ENCODE results near the gene LUC7L2. TPM values are rescaled to one million over a fixed set of nuclear protein-coding genes. Genes with fewer than 3 reads are reported as not detected.
"Not testable (repeated sequence)": the region's sequence is repeated elsewhere in the genome, so short reads cannot be mapped to it uniquely, and the experiment has no call there.

The LUC7L2 gene
- total RNA-seq, 6 donors from 2014 or later = 57.0 to 133 (median 91.8) TPM

GRCh38 chr7:139354729-139355128, 5.0 kb upstream of the LUC7L2 start:
- Histone ChIP-seq H3K27ac (no peak overlapping the region), H3K4me3 (no peak overlapping the region), H3K36me3 (peaks cover 0 to 6% (median 2%) of the 10 kb centered on the region in 4 donors), H3K27me3 (no peaks in the 10 kb centered on the region), H3K9me3 (no peaks in the 10 kb centered on the region), H3K4me1 (peaks cover 0 to 11% (median 2%) of the 10 kb centered on the region in 4 donors)
- TF ChIP-seq POLR2AphosphoS5 (IDR thresholded peaks at IDR 0.05) (no peak), EP300 (IDR thresholded peaks at IDR 0.05) (no peak), POLR2A (IDR thresholded peaks at IDR 0.05) (no peak)
- TF ChIP-seq, protein P1, sequence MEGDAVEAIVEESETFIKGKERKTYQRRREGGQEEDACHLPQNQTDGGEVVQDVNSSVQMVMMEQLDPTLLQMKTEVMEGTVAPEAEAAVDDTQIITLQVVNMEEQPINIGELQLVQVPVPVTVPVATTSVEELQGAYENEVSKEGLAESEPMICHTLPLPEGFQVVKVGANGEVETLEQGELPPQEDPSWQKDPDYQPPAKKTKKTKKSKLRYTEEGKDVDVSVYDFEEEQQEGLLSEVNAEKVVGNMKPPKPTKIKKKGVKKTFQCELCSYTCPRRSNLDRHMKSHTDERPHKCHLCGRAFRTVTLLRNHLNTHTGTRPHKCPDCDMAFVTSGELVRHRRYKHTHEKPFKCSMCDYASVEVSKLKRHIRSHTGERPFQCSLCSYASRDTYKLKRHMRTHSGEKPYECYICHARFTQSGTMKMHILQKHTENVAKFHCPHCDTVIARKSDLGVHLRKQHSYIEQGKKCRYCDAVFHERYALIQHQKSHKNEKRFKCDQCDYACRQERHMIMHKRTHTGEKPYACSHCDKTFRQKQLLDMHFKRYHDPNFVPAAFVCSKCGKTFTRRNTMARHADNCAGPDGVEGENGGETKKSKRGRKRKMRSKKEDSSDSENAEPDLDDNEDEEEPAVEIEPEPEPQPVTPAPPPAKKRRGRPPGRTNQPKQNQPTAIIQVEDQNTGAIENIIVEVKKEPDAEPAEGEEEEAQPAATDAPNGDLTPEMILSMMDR (IDR thresholded peaks at IDR 0.05) = no peak
- ATAC-seq (ENCODE audit: low FRiP score in 2 of 2) (no peak), DNase-seq (no peak)
- WGBS, 2 donors = 93 to 97% methylated on average over 2 of the region's 2 CpGs

DNA sequence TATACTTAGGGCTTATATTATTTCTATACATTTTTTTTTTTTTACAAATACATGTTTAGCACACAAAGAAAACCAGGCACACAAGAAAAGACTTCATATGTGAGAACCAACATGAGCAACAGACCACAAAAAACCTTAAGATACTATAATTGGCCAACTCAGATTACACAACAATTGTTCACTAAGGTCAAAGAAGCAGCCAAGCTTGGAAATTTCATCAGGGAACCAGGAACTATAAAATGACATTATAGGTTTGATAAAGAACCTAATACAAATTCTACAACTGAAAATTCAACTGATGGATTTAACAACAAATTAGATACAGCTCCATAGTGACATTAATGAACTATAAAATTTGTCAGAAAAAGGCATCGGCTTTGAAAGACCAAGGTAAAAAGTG, 4.4 kb upstream of the LUC7L2 start:
- Histone ChIP-seq H3K4me1 (peaks cover 0 to 11% (median 2%) of the 10 kb centered on the region in 4 donors), H3K27ac (no peak overlapping the region), H3K4me3 (no peak overlapping the region), H3K36me3 (peaks cover 0 to 6% (median 2%) of the 10 kb centered on the region in 4 donors), H3K9me3 (no peaks in the 10 kb centered on the region), H3K27me3 (no peaks in the 10 kb centered on the region)
- TF ChIP-seq POLR2A (IDR thresholded peaks at IDR 0.05) (no peak), EP300 (IDR thresholded peaks at IDR 0.05) (no peak)
- TF ChIP-seq, protein P1 (IDR thresholded peaks at IDR 0.05) = no peak
- ATAC-seq (ENCODE audit: low FRiP score in 2 of 2) (no peak), DNase-seq (no peak)
- 95 to 100% methylated on average over 1 of the region's 1 CpG for WGBS, 2 donors

- not testable (repeated sequence) for H3K9me3 ChIP-seq; DNase-seq; H3K27me3 ChIP-seq; H3K36me3 ChIP-seq; ATAC-seq (ENCODE audit: low FRiP score in 2 of 2)
- H3K4me1 ChIP-seq = peaks cover 14 to 31% (median 21%) of the 10 kb centered on the region in 4 donors
- peak overlapping the region; percentile 98 to 99 (median 99) for H3K27ac ChIP-seq
- peak overlapping the region in 3 of 4 donors; percentile 72 to 90 (median 84) for H3K4me3 ChIP-seq
- WGBS, 2 donors = 90 to 93% methylated on average over 27 of the region's 27 CpGs
Observed at GRCh38 chr7:139357729-139358506, 1.8 kb upstream of the LUC7L2 start.

DNA sequence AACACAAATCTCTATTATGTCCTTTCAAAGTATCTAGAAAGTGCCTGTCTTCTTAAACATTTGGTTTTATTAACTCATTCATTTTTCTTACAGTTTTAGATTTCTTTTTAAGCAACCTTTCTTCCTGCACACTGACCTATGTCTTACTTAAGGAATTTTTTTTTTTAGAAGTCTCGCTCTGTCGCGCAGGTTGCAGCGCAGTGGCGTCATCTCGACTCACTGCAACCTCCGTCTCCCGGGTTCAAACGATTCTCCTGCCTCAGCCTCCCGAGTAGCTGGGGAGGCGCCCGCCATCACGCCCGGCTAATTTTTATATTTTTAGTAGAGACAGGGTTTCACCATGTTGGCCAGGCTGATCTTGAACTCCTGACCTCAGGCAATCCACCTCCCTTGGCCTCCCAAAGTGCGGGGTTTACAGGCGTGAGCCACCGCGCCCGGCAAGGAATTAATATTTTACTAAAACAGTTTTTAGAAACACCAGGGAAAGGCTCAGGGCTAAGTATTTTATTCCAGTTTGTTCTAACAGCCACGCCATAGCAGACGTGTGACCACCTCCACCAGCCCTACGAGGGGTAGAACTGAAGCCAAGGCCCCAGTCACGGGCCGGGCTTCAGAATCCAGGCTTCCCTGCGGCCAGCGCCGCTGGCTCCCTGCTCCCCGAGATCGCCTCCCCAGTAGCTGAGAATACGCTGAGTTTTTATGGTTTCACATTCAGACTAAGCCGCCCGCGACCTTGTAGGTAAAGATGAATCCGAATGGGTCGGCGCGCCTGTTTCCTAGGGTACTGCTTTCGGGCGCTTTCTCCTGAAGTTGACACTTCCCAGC, 941 bp upstream of the LUC7L2 start:
- peak in 1 of 2 donors; percentile 58 for DNase-seq

More for the DNA sequence above, 941 bp upstream of the LUC7L2 start:
- Histone ChIP-seq H3K36me3 (no peaks in the 10 kb centered on the region), H3K9me3 (no peaks in the 10 kb centered on the region), H3K4me3 (peak overlapping the region; percentile 72 to 91 (median 87)), H3K4me1 (peaks cover 14 to 37% (median 26%) of the 10 kb centered on the region in 4 donors), H3K27me3 (no peaks in the 10 kb centered on the region), H3K27ac (peak overlapping the region; percentile 98 to 99 (median 99))
- TF ChIP-seq EP300 (IDR thresholded peaks at IDR 0.05) (no peak), POLR2A (IDR thresholded peaks at IDR 0.05) (no peak), POLR2AphosphoS5 (IDR thresholded peaks at IDR 0.05) (no peak)
- TF ChIP-seq, protein P1 (IDR thresholded peaks at IDR 0.05) = no peak
- ATAC-seq (ENCODE audit: low FRiP score in 2 of 2) = peak; percentile 10 to 19
- WGBS, 2 donors = 6 to 7% methylated on average over 37 to 39 of the region's 39 CpGs
